Fibroblast of mammary gland (primary cell): ENCODE measurements around the gene SLC5A6.

ENCODE experiments used
- DNase-seq: peaks from one replicate; pipeline ENCODE4 v3.0.0-alpha.2; 2010; ENCODE audit warnings: low read depth
- H3K4me3 ChIP-seq: 2 replicates; pipeline ENCODE4 v1.5.1; 2011; ENCODE audit warnings: low read depth, mild to moderate bottlenecking, low read length, moderate library complexity; ENCODE audit not compliant: control insufficient read depth
- TF ChIP-seq, protein P1 (sequence below): conservative IDR thresholded peaks from 2 replicates; pipeline ENCODE4 v1.5.1; 2011; ENCODE audit warnings: low read depth, low read length, inconsistent platforms; ENCODE audit not compliant: control insufficient read depth, insufficient read depth

Gene SLC5A6

DNA sequence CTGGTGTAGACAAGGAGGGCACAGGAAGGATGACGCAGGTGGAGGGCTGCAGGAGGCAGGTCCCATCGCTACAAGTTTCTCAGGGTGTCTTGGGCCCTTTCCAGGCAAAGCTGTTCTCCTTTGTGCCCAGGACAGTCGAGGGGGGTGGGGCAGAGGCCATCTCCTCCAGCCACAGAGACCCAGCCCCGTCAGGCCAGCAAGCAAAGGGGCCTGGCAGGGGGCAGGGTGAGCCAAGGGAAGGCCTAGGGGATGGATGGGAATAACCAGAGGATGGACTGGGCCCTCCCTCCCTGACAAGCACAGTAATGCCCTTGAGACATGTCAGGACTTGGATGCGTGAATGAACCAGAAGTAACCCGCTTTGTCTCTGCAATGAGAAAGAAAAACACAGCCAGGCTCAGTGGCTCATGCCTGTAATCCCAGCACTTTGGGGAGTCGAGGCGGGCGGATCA lies 57.0 kb downstream of the SLC5A6 start:
- no peak overlapping the region for H3K4me3 ChIP-seq
- DNase-seq = no peak
- TF ChIP-seq, protein P1, sequence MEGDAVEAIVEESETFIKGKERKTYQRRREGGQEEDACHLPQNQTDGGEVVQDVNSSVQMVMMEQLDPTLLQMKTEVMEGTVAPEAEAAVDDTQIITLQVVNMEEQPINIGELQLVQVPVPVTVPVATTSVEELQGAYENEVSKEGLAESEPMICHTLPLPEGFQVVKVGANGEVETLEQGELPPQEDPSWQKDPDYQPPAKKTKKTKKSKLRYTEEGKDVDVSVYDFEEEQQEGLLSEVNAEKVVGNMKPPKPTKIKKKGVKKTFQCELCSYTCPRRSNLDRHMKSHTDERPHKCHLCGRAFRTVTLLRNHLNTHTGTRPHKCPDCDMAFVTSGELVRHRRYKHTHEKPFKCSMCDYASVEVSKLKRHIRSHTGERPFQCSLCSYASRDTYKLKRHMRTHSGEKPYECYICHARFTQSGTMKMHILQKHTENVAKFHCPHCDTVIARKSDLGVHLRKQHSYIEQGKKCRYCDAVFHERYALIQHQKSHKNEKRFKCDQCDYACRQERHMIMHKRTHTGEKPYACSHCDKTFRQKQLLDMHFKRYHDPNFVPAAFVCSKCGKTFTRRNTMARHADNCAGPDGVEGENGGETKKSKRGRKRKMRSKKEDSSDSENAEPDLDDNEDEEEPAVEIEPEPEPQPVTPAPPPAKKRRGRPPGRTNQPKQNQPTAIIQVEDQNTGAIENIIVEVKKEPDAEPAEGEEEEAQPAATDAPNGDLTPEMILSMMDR = no peak

GRCh38 chr2:27154488-27154887 lies 57.6 kb downstream of the SLC5A6 start:
- DNase-seq = no peak
- no peak overlapping the region for H3K4me3 ChIP-seq
- TF ChIP-seq, protein P1 = no peak

DNA sequence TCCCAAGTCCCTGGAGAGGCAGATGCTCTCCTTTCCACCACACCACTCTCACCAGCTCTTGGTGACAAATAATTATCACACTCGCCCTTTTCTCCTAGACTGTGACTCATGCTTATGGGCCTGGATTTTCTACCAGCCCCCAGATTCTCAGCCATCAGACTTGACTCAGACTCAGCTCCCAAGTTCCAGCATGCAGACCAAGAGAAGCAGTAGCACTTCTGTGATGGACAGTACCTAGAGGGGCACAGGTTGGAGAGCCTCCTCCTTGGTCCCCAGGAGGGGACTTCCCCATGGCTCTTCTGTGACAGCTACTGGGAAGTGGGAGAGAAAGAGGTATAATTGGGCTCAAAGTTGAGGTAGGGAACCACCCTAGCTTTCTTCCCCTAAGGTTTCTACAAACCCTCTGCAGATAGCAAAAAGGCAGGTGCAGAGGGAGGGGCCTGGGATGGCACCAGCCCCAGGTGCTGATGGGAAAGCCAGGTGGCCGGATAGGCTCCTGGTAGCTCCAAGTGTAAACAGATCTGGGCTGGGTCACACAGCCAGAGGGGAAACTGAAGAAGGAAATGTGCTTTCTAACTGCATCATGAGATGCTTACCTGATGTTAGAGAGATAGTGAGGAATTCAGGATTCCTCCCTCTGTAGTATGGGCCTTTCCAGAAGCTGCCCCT lies 59.1 kb downstream of the SLC5A6 start:
- DNase-seq = peak; percentile 55
- H3K4me3 ChIP-seq = no peak overlapping the region
- TF ChIP-seq, protein P1 = no peak

DNA sequence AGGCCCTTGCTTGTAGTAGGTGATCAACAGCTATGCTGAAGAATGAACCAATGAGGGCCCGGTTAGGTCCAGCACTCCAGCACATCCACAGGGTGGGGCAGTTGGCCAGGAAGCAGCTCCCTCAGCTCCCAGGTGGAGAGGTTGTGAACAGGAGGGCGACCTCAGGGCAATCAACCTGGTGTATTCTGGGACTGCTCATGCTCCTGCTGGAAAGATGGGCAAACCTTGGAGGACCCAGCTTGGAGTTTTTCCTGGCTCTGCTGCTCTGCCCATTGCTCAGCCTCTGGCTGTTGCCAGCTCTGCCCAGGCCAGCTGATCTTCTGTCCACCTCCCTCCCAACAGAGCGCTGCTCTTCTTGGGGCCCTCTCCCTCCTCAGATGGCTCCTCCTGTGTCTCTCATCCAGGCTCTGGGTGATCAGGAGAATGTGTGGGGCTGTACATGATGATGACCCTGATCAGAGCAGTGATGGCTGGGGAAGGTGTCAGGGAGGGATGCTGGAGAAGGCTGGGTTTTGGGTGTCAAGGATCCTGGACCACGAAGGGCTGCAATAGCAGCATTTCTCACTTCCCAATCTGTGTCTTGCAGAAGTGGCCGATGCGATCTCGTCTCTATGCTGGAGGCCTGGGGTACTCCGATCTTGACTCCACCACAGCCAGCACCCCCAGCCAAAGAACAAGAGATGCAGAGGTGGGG lies 59.8 kb downstream of the SLC5A6 start:
- H3K4me3 ChIP-seq = no peak overlapping the region
- TF ChIP-seq, protein P1 = no peak
- DNase-seq = no peak

GRCh38 chr2:27150639-27151230 lies 61.3 kb downstream of the SLC5A6 start:
- no peak overlapping the region for H3K4me3 ChIP-seq
- DNase-seq = no peak
- TF ChIP-seq, protein P1 = no peak
